Islet of Langerhans (tissue), 1 donor: Measurements from ENCODE around the gene ASCC1.

Experiments
- FAIRE-seq: peaks from one replicate; lab custom pipeline; 2011; peaks lifted over from hg19 to GRCh38; lab: Jason Lieb, UNC

The ASCC1 gene

DNA sequence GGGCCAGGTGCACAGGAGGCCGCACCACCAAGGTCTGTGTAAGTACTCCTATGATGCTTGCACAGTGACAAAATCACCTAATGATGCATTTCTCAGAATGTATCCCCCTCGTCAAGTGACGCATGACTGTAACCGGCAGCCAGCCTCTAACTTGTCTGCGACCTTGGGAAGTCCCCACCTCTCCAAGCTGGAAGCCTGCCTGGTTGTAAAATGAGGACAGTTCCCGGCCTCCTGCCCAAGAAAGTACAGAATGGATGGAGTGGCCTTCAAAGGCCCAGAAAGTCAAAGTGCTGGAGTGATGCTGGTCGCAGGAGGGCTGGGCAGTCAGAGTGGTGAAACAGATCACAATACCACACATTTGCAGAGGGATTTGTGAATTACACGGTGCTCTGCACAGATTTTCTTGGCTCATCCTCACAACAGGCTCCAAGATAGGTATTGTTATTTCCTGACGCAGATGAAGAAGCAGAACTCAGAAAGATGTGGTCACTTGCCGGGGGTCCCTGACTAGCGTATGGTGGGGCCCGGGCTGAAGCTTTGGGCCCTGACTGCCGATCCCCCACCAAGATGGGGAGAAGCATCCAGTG, 150.5 kb downstream of the ASCC1 start:
- no peak for FAIRE-seq

DNA sequence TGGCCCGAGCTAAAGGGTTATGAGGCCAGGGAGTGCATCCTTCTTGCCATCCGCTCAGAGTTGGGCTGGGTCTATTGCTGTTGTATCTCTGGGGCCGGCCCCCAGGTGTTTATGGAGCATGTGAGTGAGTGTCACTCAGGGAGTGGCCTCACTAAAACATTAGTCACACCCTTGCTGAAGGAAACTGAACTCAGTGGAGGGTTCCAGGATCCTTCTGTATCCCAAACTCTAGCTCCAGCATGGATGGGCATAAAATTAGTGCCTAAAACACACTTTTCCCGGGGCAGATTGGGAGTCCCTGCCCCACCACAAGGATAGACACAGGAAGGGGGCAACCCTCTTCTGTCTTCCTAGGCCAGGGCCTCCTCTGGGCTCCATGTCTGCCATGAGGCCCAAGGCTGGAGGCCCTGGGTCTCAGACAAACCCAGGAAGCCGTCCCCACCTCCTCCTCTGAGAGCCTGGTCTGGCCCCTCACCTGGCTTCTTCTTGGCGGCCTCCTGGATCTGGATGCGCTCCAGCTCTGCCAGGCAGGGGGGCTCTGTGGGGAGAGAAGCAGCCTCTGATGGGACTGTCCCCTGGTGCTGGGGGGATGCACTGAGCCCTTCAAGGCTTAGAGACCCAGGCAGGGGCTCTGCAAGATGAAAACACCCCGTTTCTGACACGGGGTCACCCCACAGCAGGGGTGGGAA, 152.2 kb downstream of the ASCC1 start:
- no peak for FAIRE-seq

DNA sequence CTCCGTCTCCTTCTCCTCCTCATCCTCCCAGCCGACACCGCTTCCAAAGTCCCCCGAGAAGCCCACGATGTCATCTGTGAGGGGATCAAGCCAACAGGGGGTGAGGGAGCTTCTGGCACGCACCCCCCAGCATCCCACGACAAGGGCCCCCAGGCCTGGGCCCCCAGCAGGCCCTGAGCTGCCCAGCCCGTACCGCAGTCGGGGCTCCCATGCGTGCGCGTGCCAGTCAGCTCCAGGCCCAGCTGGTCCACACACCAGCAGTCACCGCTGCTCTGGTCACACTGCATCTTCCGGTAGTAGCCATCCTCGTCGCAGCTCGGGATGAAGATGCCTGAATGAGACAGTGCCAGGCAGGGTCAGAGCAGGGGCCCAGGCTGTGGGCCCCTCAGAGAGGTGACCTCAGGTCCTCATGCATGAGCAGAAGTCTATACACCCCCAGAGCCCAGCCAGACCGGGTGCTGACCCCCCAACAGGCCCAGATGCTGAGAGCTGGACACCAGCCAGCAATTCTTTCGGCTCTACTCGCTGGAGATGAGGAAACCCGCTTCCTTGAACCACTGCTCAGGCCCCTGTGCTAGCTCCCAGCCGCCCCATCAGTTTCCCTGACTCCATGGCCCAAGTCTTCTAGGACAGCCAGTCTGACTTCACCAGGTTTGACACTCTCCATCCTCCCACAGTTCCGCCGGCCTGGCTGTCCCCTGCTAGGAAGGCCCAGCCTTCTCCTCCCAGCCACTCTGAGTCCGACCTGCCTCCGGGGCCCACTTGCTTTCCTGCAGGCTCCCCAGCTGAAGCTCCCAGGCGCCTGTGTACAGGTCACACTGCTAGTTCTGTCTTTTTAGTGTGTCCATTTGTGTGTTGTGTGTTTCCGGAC, 153.0 kb downstream of the ASCC1 start:
- no peak for FAIRE-seq

DNA sequence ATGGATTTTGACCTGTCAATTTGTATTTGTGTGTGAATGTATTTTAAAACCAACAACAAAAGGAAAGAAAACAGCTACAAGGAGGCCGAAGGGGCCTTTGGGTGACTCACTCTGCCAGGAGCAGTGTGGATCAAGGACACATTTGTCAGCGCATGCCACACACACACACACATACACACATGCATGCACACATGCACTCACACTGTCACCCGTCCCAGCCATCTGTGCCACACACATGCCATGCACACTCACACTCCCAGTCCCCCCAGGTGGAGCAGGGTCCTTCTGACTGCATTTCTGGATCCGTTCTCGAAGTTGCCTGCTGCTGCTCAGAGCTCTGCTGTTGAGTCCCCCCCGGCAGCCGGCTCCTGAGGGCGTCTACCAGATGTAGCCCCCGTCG, 153.7 kb downstream of the ASCC1 start:
- FAIRE-seq = no peak

DNA sequence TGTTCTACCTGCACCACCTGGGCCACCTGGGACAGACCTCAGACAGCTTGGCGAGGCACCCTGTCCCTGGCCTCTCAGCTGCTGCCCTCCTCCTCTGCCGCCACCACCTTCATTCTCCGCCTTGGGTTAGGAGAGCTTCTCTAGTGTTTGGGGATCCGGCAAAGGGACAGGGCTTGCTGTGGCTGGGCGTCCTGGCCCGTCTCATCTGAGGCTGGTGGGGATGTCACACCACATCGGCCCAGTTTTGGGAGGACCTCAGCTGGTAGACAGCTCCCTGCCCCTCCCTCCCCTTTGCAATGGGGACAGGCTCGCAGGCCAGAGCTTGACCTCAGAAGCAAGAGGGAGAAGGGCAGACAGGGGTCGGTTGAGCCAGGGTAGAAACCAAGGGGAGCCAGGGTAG, 154.1 kb downstream of the ASCC1 start:
- FAIRE-seq = no peak

DNA sequence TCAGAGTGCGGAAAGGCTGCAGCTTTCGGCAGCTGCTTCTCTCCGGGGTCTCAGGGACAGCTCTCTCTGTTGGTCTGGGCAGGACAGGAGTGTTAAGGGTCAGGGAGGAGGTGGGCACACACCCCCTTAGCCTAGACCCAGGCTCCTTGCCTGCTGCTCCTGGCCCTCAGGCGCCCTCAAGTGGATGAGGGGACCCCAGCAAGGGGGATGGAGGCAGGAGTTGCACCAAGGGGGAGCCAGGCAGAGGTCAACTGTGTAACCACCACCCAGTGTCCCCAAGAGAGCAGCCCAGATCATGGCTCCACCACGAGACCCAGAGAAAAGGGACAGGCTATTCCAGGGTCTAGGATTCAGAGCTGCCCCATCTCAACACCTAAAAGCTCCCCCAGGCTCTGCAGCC, 154.6 kb downstream of the ASCC1 start:
- no peak for FAIRE-seq

DNA sequence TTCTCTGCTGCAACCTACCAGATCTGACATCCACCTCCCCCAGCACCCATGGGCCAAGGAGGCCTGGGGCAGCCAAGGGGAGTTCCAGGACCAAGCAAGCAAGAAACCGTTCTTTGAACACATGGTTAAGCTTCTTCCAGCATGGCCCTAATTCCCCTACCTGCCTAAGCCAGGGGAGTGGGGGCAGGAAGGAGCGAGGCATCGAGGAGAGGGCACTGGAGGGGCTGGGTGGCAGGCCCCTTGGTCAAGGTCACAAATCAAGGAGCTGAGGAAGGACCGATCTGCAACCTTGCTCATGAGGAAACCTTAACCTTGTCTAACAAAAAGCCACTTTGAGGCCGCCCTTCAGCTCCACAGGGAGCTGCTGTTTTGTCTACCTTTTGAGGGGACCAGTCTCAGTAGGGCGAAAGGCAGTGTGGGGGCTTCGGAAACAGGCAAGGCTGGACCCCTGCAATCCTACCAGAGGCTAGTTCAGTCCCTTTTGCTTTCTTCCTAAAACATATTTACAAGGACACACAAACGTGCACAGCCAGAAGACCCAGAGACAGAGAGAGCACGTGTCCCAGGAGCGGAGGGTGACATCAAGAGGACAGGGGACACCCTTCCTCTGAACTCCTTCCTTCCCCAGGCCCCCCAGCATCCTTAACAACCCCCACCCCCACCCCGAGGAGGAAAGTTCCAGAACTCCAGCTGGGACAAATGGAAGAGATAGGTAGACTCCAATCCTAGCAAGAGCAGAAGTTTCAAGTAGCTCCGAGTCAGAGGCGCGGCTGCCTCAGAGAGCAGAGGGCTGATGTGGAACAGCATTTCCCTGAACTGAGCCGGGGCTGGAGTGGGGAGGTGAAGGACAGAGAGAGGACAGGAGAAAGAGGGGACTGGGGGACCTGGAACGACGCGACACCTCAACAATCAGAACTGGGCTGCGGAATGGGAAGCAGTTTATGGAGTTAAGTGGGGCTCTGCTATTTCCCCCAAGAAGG, 155.9 kb downstream of the ASCC1 start:
- no peak for FAIRE-seq

DNA sequence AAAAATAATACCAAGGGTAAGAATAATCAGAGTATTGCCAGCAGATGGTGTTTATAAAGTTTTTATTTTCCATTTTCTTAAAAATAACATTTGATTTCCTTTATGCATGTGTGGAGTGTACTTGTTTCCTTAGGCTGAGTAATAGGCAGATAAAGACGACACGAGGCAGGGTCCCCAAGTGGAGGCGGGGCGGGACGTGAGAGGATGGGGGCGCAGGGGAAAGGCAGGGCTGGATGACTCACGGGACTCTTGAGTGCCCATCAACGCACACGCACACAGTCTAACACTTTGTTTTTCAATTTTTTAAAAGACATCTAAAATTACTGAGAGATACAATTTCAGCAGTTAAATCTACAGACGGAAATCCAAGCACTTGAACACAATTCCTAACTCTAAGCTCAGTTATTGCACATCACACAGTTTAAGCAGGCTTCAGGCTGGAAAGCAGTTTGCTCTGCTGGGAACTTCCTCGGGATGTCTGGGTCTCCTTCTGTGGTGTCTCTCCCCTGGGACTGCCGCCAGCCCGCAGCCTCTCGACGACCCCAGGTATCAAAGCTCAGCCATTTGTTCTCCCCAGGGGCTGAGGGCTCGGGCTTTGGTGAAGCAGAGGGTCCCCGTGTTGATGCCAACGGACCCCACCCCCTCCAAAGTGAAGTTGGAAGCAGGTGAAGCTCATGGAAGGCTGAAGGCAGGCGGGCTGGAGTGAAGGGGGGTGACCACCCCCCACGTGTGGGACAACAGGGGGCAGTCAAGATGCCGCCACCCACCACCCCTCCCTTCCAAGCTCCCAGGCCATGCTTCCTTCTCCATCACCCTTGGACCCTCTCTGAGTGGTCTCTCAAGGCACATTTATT, 156.9 kb downstream of the ASCC1 start:
- no peak for FAIRE-seq

DNA sequence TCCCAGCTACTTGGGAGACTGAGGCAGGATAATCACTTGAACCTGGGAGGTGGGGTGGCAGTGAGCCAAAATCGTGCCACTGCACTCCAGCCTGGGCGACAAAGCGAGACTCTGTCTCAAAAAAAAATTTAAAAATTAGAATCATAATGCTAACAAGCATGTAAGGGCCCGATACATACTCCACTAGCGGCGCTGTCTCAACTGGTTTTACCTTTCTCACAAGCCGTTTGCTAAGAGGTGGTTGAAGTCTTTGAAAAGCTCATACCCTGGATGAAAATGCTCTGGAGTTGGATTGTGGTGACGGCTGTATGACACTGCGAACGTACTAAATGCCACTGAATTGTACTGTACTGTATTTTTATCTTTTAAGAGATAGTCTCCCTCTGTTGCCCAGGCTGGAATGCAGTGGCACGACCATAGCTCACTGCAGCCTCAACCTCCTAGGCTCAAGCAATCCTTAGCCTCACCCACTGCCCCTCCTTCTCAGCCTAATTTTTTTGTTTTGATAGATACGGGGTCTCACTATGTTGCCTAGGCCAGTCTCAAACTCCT, 157.7 kb downstream of the ASCC1 start:
- FAIRE-seq = no peak

DNA sequence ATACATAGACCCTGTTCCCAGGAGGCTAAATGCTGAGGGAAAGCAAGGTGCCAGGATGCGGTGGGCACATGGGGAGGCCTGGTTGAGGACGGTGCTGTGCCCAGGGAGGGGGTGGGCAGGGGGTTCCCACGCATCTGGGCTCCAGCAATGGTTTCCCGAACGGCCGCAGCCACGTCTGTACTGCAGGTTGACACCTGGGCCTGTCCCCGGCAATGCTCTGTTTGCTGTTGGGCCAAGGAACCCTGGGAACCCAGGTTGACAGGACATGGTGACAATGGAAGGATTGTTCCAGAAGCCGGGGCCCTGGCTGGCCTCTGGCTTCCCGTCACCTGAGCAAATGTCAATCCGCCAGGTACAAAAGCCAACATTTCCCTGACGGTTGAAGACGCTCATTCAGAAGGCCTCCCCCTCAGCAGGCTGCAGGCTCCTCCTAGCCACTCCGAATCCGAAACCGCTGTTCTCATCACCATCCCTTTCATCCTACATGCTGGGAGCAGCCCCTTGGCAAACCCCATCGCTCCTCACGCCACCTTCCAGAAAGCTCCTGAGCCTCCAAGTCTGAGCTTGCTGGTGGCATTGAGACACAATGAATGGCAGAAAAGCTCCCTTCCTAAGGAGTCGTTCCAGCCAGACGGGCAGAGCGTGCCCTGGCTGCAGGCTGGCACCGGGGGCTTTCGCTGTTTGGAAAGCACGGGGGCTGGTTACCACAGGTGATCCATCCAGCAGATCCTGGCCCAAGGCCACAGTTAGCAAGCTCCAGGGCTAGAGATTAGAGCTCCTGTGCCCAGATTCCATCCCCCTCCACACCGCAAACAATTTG, 158.9 kb downstream of the ASCC1 start:
- no peak for FAIRE-seq

DNA sequence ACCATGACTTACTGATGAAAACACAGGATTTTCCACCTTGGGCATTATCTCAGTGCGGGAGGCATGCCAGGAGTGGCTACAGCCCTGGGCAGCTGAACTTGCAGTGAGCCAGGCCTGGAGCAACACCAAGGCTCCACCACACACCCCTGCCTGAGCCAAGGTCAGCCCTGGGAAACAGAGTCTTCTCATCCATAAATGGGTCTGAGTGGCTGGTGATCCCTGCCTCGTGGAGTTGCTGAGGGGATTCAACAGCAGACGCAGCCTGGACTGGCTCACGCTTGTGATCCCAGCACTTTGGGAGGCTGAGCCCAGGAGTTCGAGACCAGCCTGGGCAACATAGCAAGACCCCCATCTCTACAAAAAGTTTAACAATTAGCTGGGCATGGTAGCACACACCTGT, 160.0 kb downstream of the ASCC1 start:
- FAIRE-seq = no peak

DNA sequence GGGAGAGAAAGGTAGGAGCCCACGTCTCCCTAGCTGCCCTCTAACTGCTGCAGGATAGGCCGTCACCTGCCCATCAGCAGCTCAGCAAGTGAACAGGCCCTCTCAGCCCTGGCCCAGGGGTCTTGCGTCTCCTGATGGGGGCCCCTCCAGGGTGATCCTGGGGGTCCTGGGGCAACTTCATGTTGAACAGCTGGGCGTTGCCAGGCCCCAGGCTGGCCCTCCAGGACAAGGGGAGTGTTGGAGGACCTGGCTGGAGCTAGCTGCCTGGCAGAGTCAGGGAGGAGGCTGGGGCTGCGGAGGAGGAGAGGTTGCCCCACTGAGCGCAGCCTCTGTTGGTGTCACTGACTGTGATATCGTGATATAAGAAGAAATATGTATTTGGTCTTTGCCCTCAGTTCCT, 162.4 kb downstream of the ASCC1 start:
- no peak for FAIRE-seq

DNA sequence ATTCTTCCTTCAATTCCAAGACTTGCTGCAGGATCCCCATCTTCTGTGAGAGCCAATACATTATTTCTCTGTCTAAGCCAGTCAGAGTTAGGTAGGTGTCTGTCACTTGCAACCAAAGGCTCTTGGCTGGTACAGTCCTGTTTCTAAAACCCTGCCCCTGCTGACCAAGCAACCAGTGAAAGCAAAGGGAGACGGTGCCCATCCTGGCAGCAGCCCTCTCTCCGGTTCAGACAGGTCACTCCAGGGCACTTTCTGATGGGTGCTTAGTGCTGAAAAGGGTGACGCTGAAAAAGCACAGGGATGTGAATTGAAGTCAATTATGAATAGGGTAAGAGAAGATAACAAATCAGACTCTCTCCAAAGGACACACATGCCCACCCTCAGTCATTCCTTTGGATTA, 165.2 kb downstream of the ASCC1 start:
- no peak for FAIRE-seq

DNA sequence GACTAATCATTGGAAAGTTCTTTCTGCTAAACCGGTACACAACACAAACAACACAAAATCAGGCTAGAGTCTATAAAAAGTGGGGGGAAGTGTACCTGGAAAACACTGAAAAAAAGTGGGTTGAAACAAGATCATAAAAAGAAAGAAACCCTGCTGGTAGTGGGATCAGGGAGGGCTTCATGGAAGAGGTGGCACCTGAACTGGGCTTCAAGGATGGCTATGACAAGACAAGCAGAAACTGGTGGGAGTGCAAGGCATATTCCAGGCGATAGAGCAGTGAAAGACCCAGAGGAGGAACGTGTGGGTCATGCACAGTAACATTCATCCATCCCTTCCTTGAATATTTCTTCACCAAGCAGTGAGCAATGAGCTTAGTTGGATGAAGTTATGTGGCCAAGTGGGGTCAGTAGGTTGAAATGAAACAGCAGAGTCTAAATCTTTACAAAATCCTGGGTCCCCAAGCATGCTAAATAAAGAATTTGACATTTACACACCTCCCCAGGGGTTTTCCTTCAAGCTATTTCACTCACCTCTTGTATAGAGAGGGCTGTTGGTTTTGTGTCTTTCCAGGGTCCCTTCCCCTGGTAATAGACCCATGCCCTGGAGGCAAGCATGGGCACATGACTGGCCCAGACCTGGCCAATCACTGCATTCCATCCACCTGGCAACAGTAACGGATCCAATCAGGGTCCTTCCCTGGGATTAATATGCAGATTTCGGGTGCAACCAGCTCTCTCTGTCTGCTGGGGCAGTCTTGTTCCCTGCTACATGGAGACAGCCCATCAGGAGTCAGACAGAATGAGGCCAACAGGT, 165.9 kb downstream of the ASCC1 start:
- no peak for FAIRE-seq

DNA sequence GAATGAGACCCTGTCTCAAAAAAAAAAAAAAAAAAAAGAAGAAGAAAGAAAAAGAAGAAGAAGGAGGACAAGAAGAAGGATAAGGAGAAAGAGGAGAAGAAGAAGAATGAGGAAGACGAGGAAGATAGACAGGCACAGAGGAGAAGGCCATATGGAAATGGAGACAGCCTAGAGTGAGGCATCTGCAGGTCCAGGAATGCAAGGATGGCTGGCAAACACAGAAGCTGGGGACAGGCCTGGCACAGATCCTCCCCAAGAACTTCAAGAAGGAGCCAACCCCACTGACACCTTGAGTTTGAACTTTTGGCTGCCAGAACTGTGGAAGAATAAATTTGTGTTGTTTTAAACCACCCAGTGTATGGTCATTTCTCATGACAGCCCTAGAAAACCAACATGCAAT, 166.6 kb downstream of the ASCC1 start:
- no peak for FAIRE-seq

DNA sequence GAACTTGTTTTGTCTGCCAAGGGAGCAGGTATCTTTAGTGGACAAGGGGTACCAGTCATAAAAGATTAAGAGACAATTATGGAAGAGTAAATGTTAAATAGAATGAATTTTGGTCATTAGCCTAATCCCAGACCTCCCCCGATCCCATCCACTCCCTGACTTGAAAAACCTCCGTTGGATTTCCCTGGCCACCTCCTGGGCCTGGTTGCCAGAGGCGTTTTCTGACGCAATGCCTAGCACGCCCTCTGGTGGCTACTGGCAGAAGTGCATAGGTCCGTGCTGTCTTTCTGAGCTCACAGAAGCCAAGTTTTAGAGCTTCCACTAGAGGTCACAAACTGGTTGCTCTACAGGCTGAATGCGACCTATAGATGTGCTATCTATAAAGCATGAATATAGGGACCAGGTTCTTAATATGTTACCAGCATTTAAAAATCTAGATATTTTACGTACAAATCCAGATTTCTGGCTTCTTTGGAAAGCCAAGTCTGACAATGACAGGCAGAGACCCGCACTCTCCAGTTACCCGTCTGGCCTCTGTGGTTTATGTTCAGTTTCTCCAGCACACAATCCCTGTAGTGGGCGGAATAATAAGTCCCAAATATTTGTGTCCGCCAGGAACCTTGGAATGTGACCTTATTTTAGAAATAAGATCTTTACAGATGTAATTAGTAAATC, 167.5 kb downstream of the ASCC1 start:
- FAIRE-seq = peak; percentile 62
